ENCODE results near the gene CLEC4E. TPM values are rescaled to one million over a fixed set of nuclear protein-coding genes. Genes with fewer than 3 reads are reported as not detected.

CLEC4E gene
- total RNA-seq, 1 experiment from 2014 or later: not detected

DNA sequence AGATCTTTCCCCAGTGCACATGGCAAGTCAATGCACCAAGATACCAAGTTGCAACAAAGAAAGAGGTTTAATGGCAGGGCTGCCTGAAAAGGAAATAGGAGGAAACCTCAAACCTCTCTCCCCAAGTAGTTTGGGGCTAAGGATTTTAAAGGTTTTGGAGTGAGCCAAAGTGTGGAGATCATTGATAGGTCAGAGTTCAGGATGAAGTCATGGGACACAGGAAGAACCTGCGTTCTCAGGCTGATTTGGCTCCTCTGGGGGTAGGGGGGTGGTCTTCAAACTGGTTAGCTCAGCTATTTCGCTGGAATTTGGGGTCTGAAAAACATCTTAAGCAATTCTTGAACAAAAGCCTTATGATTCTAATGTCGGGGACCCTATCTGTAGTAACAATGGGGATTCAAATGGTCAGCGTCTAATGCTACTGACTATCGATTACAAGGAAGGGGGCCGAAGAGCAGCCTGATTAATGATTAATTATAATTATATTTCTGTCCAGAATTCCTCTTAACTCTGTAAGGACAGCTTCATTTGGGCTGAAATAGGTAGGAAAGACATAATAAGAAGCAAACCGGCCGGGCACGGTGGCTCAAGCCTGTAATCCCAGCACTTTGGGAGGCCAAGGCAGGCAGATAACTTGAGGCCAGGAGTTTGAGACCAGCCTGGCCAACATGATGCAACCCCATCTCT, 40.5 kb upstream of the CLEC4E start:
- Histone ChIP-seq H3K4me3 (ENCODE audit: low read depth, low read length) (no peak overlapping the region), H3K9me3 (no peaks in the 10 kb centered on the region), H3K27me3 (replicated peaks; ENCODE audit: control insufficient read depth, insufficient read depth, low read length) (no peaks in the 10 kb centered on the region), H3K36me3 (ENCODE audit: control insufficient read depth, insufficient read depth, low read length) (no peaks in the 10 kb centered on the region), H3K4me1 (no peaks in the 10 kb centered on the region)
- Mint-ChIP-seq H3K27me3 (ENCODE audit: insufficient read depth, unreplicated experiment) (peaks cover 8% of the 10 kb centered on the region), H3K9me3 (ENCODE audit: unreplicated experiment) (no peaks in the 10 kb centered on the region), H3K36me3 (ENCODE audit: insufficient read depth, unreplicated experiment) (no peaks in the 10 kb centered on the region), H3K27ac (ENCODE audit: unreplicated experiment) (no peak overlapping the region), H3K4me1 (ENCODE audit: low read depth, unreplicated experiment) (no peaks in the 10 kb centered on the region), H3K4me3 (ENCODE audit: unreplicated experiment) (no peak overlapping the region)
- TF ChIP-seq, protein P1, sequence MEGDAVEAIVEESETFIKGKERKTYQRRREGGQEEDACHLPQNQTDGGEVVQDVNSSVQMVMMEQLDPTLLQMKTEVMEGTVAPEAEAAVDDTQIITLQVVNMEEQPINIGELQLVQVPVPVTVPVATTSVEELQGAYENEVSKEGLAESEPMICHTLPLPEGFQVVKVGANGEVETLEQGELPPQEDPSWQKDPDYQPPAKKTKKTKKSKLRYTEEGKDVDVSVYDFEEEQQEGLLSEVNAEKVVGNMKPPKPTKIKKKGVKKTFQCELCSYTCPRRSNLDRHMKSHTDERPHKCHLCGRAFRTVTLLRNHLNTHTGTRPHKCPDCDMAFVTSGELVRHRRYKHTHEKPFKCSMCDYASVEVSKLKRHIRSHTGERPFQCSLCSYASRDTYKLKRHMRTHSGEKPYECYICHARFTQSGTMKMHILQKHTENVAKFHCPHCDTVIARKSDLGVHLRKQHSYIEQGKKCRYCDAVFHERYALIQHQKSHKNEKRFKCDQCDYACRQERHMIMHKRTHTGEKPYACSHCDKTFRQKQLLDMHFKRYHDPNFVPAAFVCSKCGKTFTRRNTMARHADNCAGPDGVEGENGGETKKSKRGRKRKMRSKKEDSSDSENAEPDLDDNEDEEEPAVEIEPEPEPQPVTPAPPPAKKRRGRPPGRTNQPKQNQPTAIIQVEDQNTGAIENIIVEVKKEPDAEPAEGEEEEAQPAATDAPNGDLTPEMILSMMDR (IDR thresholded peaks at IDR 0.05; ENCODE audit: insufficient read depth in 1 of 2, low read depth in 1 of 2, low read length in 1 of 2, severe bottlenecking in 1 of 2, unreplicated experiment in 1 of 2): no peak
- ChIA-PET POLR2A (no interaction called here), CTCF (no interaction called here)
- no peak for DNase-seq
- BruUV-seq (replicated peaks): no TSS peak
- intact Hi-C loops (cut with micrococcal nuclease; ENCODE audit: unreplicated experiment): no loop called here

DNA sequence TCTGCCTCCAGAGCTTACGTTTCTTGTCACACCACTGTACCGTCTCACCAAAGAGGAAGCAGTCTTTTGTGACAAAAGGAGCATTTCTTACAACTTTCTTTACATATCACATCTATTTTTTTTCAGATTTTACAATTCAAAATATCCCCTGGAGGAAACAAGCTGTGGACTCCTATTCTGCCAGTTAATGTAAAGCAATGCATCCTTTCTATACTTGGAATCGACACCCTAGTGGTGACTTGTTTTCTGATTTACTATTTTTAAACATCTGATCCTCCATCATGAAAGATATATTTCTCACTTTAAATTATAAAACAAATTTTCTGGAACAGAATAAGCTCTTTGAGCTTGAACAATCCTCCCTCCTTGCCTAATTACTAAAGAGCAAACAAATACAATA, 37.2 kb upstream of the CLEC4E start:
- DNase-seq: no peak
- Mint-ChIP-seq H3K4me3 (ENCODE audit: unreplicated experiment) (no peak overlapping the region), H3K27me3 (ENCODE audit: insufficient read depth, unreplicated experiment) (peaks cover 13% of the 10 kb centered on the region), H3K9me3 (ENCODE audit: unreplicated experiment) (no peaks in the 10 kb centered on the region), H3K4me1 (ENCODE audit: low read depth, unreplicated experiment) (no peaks in the 10 kb centered on the region), H3K27ac (ENCODE audit: unreplicated experiment) (no peak overlapping the region), H3K36me3 (ENCODE audit: insufficient read depth, unreplicated experiment) (no peaks in the 10 kb centered on the region)
- intact Hi-C loops (cut with micrococcal nuclease; ENCODE audit: unreplicated experiment): no loop called here
- Histone ChIP-seq H3K4me3 (ENCODE audit: low read depth, low read length) (no peak overlapping the region), H3K4me1 (no peaks in the 10 kb centered on the region), H3K36me3 (ENCODE audit: control insufficient read depth, insufficient read depth, low read length) (no peaks in the 10 kb centered on the region), H3K27me3 (replicated peaks; ENCODE audit: control insufficient read depth, insufficient read depth, low read length) (no peaks in the 10 kb centered on the region), H3K9me3 (no peaks in the 10 kb centered on the region)
- ChIA-PET CTCF (interaction anchor here (0.6 kb wide), 1 partner anchor 33 kb away, joined by 3 read pairs; no protein-coding TSS in a partner anchor), POLR2A (no interaction called here)
- BruUV-seq (replicated peaks): no TSS peak
- TF ChIP-seq, protein P1 (IDR thresholded peaks at IDR 0.05; ENCODE audit: insufficient read depth in 1 of 2, low read depth in 1 of 2, low read length in 1 of 2, severe bottlenecking in 1 of 2, unreplicated experiment in 1 of 2): no peak

DNA sequence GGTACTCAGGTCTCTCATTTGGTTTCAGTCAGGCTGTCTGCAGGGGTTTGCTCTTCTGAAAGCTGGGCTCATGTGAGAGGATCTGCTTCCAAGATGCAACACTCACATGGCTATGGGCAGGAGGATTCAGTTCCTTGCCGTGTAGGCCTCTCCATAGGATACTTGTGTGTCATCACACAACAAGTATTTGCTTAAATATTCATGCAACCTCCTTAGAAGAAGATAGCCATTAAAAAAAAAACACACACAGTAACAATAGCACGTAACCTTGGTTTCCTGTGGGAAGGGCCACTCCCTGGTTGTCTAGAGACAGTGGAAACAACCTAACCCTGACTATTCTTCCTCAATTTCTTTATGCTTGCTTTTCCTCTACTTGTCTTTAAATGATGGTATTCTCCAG, 31.8 kb upstream of the CLEC4E start:
- Mint-ChIP-seq H3K36me3 (ENCODE audit: insufficient read depth, unreplicated experiment) (no peaks in the 10 kb centered on the region), H3K4me3 (ENCODE audit: unreplicated experiment) (no peak overlapping the region), H3K4me1 (ENCODE audit: low read depth, unreplicated experiment) (no peaks in the 10 kb centered on the region), H3K27me3 (ENCODE audit: insufficient read depth, unreplicated experiment) (peaks cover 10% of the 10 kb centered on the region), H3K27ac (ENCODE audit: unreplicated experiment) (no peak overlapping the region), H3K9me3 (ENCODE audit: unreplicated experiment) (no peaks in the 10 kb centered on the region)
- intact Hi-C loops (cut with micrococcal nuclease; ENCODE audit: unreplicated experiment): no loop called here
- Histone ChIP-seq H3K36me3 (ENCODE audit: control insufficient read depth, insufficient read depth, low read length) (no peaks in the 10 kb centered on the region), H3K9me3 (no peaks in the 10 kb centered on the region), H3K4me3 (ENCODE audit: low read depth, low read length) (no peak overlapping the region), H3K4me1 (no peaks in the 10 kb centered on the region), H3K27me3 (replicated peaks; ENCODE audit: control insufficient read depth, insufficient read depth, low read length) (no peaks in the 10 kb centered on the region)
- no peak for DNase-seq
- no TSS peak for BruUV-seq (replicated peaks)
- CTCF ChIA-PET: no interaction called here
- TF ChIP-seq, protein P1 (IDR thresholded peaks at IDR 0.05; ENCODE audit: insufficient read depth in 1 of 2, low read depth in 1 of 2, low read length in 1 of 2, severe bottlenecking in 1 of 2, unreplicated experiment in 1 of 2): no peak
- POLR2A ChIA-PET: no interaction called here
